GM19025 (cell line): ENCODE results near the gene SLC9C1.

Experiments
- ATAC-seq: cut with Tn5 transposase; IDR thresholded peaks from one replicate; pipeline ENCODE4 v1.9.1; 2021; ENCODE audit warnings: mild to moderate bottlenecking, low read depth, moderate library complexity; ENCODE audit not compliant: unreplicated experiment

SLC9C1 gene

GRCh38 chr3:112133626-112134334, 160.2 kb downstream of the SLC9C1 start:
- ATAC-seq, result no peak

DNA sequence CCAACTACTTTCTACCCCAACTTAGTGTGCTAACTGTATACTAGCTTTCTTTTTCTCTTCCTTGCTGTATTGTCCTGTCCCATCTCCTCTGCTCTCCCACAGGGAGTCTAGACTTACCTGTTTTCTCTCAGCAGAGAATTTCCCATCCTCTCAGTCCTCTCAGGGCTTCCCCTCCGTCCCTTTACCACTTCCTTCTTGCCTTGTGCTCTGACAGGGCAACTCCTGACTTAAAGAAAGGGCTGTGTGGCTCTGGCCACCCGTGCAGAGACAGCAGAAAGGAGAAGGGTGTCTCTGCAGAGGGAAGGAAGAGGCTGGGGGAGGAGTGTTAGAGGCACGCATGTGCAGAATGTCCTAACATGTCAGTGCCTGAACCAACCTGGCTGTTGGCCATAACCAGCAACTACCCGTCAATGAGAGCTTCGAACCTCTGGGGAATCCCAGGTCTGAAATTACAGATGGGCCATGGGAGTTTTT, 161.0 kb downstream of the SLC9C1 start, which contains the start of gene GCSAM:
Gene GCSAM (minus strand): TSS at position 274 of the 474 bp plus-strand sequence. CDS start 128 bp downstream, at position 146.
- peak; percentile 75 for ATAC-seq

DNA sequence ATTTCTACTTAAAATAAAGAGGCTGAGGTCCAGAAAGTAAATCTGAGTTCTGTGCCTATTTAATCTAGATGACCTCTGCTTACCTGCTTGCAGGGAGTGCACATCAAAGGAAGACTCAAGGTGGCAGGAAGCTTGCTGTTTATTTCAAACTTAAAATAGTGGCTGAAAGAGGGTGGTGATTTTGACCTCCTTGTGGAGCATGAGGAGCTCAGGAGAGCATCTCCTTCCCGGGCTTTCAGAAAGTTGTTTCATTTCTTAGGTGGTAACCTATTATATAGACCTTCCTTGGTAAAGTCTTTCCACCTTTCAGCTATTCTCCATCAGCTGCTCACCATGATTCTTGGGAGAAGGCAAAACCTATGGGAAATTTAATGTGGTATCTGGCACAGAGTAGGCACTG, 161.5 kb downstream of the SLC9C1 start:
- ATAC-seq, result peak; percentile 0

GRCh38 chr3:112132088-112132487, 161.9 kb downstream of the SLC9C1 start:
- ATAC-seq, result no peak

- no peak for ATAC-seq
Measured at GRCh38 chr3:112131111-112131510, 162.9 kb downstream of the SLC9C1 start.

GRCh38 chr3:112130638-112130993, 163.4 kb downstream of the SLC9C1 start:
- ATAC-seq, result no peak

DNA sequence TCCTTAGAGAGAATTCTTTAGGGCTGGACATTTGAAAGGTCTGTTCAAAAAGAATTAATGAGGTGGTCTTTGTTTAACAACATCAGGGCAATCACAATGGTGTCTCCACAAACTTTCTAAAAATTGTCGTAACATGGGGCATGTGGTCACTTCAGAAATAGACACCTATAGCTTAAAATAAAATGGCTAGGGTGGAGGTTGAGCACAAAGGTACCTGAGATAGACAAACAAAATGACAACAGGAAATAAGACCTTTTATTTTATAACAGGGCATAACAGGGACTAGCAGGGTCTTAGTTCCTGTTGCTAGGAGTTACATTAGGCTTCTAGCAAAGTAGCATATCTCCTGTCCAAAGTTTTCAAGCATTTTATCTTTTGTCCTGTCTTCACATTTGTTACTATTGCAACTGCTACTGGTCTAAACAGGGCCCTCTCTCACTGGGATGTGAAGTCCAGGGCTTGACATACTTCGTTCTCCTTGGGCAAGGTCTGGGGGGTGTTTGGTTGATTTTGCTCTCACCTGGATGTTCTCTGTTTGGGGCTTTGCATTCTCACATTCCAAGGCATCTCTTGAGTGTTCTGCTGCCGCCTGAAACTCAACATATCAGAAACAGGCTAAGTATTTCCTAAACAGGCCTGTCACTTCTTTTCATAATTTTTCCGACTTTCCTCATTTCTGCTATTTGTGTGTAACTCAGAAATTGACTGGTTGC, 163.9 kb downstream of the SLC9C1 start:
- no peak for ATAC-seq

- peak; percentile 25 for ATAC-seq
Measured at GRCh38 chr3:112128843-112129727, 164.9 kb downstream of the SLC9C1 start.

DNA sequence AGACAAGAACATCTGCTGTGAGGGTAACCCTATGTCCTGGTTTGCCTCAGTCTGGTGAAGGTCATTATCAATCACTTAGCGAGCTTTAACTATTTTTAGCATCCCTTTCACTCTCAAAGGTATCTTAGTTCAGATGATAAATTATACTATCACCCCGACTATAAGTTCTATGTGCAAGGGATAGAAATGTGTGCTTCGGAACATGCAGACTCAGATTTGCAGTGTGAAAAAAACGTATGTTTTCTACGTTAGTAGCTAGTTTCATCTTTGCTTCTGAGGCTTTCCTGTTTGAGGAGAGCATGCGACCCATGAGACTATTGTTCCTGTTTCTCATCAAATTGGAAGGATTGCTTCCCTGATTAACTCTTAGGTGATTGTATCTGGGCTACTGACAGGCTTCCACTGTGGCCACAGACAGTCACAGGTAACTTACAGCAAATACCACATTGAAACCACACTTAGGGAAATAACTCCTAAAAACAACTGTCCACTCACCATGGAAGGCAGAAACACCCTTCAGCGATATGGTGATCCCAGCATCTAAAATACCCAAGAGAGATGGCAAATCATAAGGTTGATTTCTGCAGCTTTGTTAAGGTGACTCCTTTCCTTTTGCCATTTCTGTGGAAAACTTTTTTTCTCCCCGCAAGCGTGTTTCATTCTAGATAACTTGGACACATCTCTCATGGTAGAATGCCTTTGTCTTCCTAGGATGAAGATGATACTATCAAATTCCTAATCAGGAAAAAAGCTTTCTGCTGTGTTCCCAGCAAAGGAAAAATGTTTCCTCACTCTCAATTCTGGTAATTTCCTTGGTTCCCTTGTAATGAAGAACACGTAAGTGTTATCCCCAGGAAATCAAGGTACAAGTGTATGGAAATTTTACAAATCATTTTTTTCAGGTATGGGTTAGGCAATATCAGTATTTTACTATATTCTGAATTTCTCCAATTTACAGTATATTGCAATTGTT, 166.2 kb downstream of the SLC9C1 start:
- ATAC-seq, result no peak

- ATAC-seq, result no peak
Measured at GRCh38 chr3:112126511-112126911, 167.5 kb downstream of the SLC9C1 start.

GRCh38 chr3:112124907-112125607, 169.0 kb downstream of the SLC9C1 start:
- no peak for ATAC-seq

DNA sequence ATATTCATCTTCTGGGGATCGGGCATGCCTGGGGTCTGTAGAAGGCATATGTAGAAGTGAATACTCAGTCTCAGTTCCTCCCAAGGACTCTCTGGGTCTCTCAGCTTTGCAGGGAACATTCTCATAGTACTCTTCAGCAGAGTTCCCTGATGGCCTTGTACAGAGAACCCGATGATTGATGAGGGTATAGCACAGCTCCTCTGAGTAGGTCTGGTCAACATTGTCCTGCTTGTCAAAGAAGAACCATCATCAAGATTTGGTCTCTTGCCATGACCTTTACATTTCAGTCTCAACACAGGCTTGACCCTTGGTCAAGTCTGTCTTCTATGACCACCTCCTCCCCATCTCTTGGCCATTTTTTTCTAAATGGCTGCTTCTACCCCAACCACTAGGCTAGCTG, 170.5 kb downstream of the SLC9C1 start:
- no peak for ATAC-seq

DNA sequence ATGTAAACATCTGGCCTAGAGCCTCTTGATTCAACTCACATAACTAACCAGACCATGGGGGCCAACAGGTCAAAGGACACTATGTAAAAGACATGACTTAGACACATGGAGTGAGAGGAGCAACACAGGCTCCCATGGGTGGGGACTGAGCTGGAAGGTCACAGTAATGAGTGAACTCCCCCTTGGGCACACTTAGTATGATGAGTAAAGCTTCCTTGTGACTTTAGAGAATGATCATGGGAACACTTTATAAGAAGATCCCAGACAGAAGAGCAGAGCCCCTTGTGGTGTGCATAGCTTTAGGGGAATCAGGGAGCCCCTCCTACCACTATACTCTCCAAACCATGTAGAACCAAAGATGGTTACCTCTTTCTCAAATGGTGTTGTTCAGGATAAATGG, 171.1 kb downstream of the SLC9C1 start:
- no peak for ATAC-seq

DNA sequence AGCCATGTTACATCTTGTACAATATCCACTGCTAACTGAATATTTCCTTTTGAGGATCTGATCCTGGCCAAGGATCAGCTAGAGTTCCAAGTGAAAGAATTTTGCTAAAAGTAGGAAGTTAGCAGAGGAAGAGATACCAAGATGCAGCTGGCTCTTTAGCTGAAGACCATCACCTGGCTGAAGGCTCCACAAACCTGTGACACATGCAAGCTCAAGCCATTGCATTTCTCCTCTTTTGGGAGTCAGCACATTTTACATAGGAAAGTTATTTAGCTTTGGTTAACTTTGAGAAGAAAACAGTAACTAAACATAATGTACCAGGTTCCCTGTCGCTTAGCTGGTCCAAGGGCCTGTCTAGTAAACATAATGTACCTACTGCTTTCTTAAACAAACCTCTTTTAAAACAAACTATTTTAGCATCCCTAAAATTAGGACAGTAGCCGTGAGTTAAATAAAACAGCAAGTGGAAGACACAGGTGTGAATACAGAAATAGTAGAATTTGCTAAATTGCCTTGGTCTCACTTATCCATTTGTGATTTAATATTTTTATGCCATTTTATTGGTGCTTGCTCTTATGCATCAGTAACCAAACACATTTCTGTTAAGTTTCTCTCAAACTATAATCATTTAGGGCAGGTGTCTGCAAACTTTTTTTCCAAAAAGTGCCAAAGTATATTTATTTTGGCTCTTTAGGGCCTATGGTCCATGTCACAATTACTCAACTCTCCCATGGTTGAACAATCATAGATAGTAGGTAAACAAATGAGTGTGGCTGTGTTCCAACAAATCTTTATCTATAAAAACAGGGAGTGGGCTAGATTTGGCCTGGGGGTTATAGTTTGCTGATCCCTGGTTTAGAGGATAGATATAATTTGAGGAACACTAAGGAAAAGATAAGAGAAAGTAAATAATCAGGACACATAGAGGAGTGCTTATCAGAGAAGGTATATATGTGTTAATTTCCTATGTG, 172.2 kb downstream of the SLC9C1 start:
- ATAC-seq, result no peak

GRCh38 chr3:112119962-112120836, 173.8 kb downstream of the SLC9C1 start:
- no peak for ATAC-seq

GRCh38 chr3:112117841-112118571, 176.0 kb downstream of the SLC9C1 start:
- no peak for ATAC-seq
